WTC11 (cell line): ENCODE measurements around the gene DLGAP4. TPM values are rescaled to one million over a fixed set of nuclear protein-coding genes. Genes with fewer than 3 reads are reported as not detected.
A peak's percentile ranks its signal among the peaks of the same experiment; 100 is the strongest.

Source experiments
- ATAC-seq: fragments of 200-7000 bp; cut with Tn5 transposase; 2 replicates; pipeline ENCODE4 v1.10.0; 2021; ENCODE audit warnings: mild to moderate bottlenecking, moderate library complexity
- CTCF ChIA-PET: fragments of 300-600 bp; sonication (Branson Sonifier 250); formaldehyde crosslinking; loops from one replicate; lab custom pipeline; 2021; ENCODE audit warnings: antibody characterized with exemption; lab: Charles Lee
- POLR2A ChIA-PET: fragments of 350-600 bp; sonication (Branson Sonifier 250); formaldehyde crosslinking; loops from one replicate; lab custom pipeline; 2021; ENCODE audit warnings: antibody characterized with exemption; lab: Charles Lee
- DNase-seq: peaks from one replicate; pipeline ENCODE4 v3.0.0; 2021; ENCODE audit warnings: low spot score
- H3K27ac Mint-ChIP-seq: 2 replicates; pipeline ENCODE4 v1.8.0; 2021; ENCODE audit warnings: mixed read lengths
- H3K27me3 Mint-ChIP-seq: 2 replicates; pipeline ENCODE4 v1.8.0; 2021; ENCODE audit warnings: low read depth, mild to moderate bottlenecking, moderate library complexity, mixed read lengths
- H3K36me3 Mint-ChIP-seq: 2 replicates; pipeline ENCODE4 v1.8.0; 2021; ENCODE audit warnings: mixed read lengths
- H3K4me1 Mint-ChIP-seq: 2 replicates; pipeline ENCODE4 v1.8.0; 2022; ENCODE audit warnings: mixed read lengths
- H3K4me3 Mint-ChIP-seq: 2 replicates; pipeline ENCODE4 v1.8.0; 2021; ENCODE audit warnings: mild to moderate bottlenecking, moderate library complexity, mixed read lengths
- H3K9me3 Mint-ChIP-seq: 2 replicates; pipeline ENCODE4 v1.8.0; 2021; ENCODE audit warnings: mixed read lengths
- ATF6 ChIP-seq: sonication (generic); formaldehyde crosslinking; IDR thresholded peaks from 2 replicates; pipeline ENCODE4 v1.8.1; 2023; ENCODE audit warnings: mild to moderate bottlenecking, missing genetic modification reagents
- ESRRA ChIP-seq: sonication (generic); formaldehyde crosslinking; IDR thresholded peaks from 2 replicates; pipeline ENCODE4 v1.8.1; 2022; ENCODE audit warnings: mild to moderate bottlenecking, missing genetic modification reagents, borderline replicate concordance
- FOXJ3 ChIP-seq: sonication (generic); formaldehyde crosslinking; IDR thresholded peaks from 2 replicates; pipeline ENCODE4 v1.9.0; 2021; ENCODE audit warnings: missing genetic modification reagents, mild to moderate bottlenecking, borderline replicate concordance
- GABPB1 ChIP-seq: sonication (generic); formaldehyde crosslinking; IDR thresholded peaks from 2 replicates; pipeline ENCODE4 v1.8.1; 2023; ENCODE audit warnings: mild to moderate bottlenecking, missing genetic modification reagents
- MLX ChIP-seq: sonication (generic); formaldehyde crosslinking; IDR thresholded peaks from 2 replicates; pipeline ENCODE4 v1.8.1; 2023; ENCODE audit warnings: mild to moderate bottlenecking, missing genetic modification reagents, moderate library complexity
- NFYB ChIP-seq: sonication (generic); formaldehyde crosslinking; conservative IDR thresholded peaks from 2 replicates; pipeline ENCODE4 v1.8.0; 2022; ENCODE audit warnings: low read depth, missing genetic modification reagents
- TEAD4 ChIP-seq: sonication (generic); formaldehyde crosslinking; IDR thresholded peaks from 2 replicates; pipeline ENCODE4 v1.8.0; 2022; ENCODE audit warnings: mild to moderate bottlenecking, missing genetic modification reagents
- ZBTB21 ChIP-seq: sonication (generic); formaldehyde crosslinking; IDR thresholded peaks from 2 replicates; pipeline ENCODE4 v1.8.1; 2023; ENCODE audit warnings: mild to moderate bottlenecking, missing genetic modification reagents, borderline replicate concordance
- ZMAT4 ChIP-seq: fragments of 250-450 bp; sonication (Bioruptor Pico); IDR thresholded peaks from 2 replicates; pipeline ENCODE4 v1.9.0; 2021; ENCODE audit warnings: mild to moderate bottlenecking
- ZNF423 ChIP-seq: fragments of 250-450 bp; sonication (Bioruptor Pico); IDR thresholded peaks from 2 replicates; pipeline ENCODE4 v2.1.2; 2022; ENCODE audit warnings: mild to moderate bottlenecking, moderate library complexity
- total RNA-seq: library from RNA; stranded (reverse); gene quantifications from 3 replicates; pipeline ENCODE4 v1.2.3, GENCODE V29; 2021
- TF ChIP-seq, protein P1 (sequence below): sonication (generic); formaldehyde crosslinking; conservative IDR thresholded peaks from 2 replicates; pipeline ENCODE4 v1.8.1; 2022; ENCODE audit warnings: mild to moderate bottlenecking, missing genetic modification reagents
- TF ChIP-seq, protein P2 (sequence below): sonication (generic); formaldehyde crosslinking; IDR thresholded peaks from 2 replicates; pipeline ENCODE4 v1.8.0; 2022; ENCODE audit warnings: missing genetic modification reagents
- TF ChIP-seq, protein P3 (sequence below): fragments of 250-450 bp; sonication (Bioruptor Pico); IDR thresholded peaks from 2 replicates; pipeline ENCODE4 v1.9.0; 2021; ENCODE audit warnings: mild to moderate bottlenecking
- TF ChIP-seq, protein P4 (sequence below): sonication (generic); formaldehyde crosslinking; IDR thresholded peaks from 2 replicates; pipeline ENCODE4 v1.8.0; 2023; ENCODE audit warnings: missing genetic modification reagents

The DLGAP4 gene
- total RNA-seq, 1 experiment from 2014 or later, result 52.6 TPM

GRCh38 chr20:36303020-36303595 lies 3.0 kb upstream of the DLGAP4 start:
- ATAC-seq (no peak), DNase-seq (no peak)
- Mint-ChIP-seq H3K27ac (no peak overlapping the region), H3K36me3 (no peaks in the 10 kb centered on the region), H3K4me3 (no peak overlapping the region), H3K4me1 (peaks cover 18% of the 10 kb centered on the region), H3K27me3 (peaks cover 34% of the 10 kb centered on the region), H3K9me3 (no peaks in the 10 kb centered on the region)
- POLR2A ChIA-PET, result no interaction called here
- TF ChIP-seq FOXJ3 (CRISPR knock-in tag) (no peak), MLX (no peak), NFYB (CRISPR knock-in tag) (no peak), ZBTB21 (CRISPR knock-in tag) (no peak), ESRRA (no peak), ZMAT4 (CRISPR knock-in tag) (no peak)
- CTCF ChIA-PET, result interaction anchor here (0.6 to 3.8 kb wide), 5 partner anchors 17 to 711 kb away, joined by 3 to 19 read pairs (median 4); no protein-coding TSS in a partner anchor

GRCh38 chr20:36303831-36304230 lies 2.3 kb upstream of the DLGAP4 start:
- H3K4me1 Mint-ChIP-seq, result peaks cover 21% of the 10 kb centered on the region
- POLR2A ChIA-PET, result no interaction called here
- CTCF ChIA-PET, result interaction anchor here (1.8 to 3.8 kb wide), 2 partner anchors 96 to 101 kb away, joined by 9 to 19 read pairs; no protein-coding TSS in a partner anchor
- ATAC-seq (no peak), DNase-seq (no peak)
- no peak overlapping the region for H3K4me3 Mint-ChIP-seq
- H3K36me3 Mint-ChIP-seq, result no peaks in the 10 kb centered on the region
- peaks cover 40% of the 10 kb centered on the region for H3K27me3 Mint-ChIP-seq
- TF ChIP-seq, protein P1, sequence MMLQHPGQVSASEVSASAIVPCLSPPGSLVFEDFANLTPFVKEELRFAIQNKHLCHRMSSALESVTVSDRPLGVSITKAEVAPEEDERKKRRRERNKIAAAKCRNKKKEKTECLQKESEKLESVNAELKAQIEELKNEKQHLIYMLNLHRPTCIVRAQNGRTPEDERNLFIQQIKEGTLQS (CRISPR knock-in tag), result no peak
- TF ChIP-seq, protein P2, sequence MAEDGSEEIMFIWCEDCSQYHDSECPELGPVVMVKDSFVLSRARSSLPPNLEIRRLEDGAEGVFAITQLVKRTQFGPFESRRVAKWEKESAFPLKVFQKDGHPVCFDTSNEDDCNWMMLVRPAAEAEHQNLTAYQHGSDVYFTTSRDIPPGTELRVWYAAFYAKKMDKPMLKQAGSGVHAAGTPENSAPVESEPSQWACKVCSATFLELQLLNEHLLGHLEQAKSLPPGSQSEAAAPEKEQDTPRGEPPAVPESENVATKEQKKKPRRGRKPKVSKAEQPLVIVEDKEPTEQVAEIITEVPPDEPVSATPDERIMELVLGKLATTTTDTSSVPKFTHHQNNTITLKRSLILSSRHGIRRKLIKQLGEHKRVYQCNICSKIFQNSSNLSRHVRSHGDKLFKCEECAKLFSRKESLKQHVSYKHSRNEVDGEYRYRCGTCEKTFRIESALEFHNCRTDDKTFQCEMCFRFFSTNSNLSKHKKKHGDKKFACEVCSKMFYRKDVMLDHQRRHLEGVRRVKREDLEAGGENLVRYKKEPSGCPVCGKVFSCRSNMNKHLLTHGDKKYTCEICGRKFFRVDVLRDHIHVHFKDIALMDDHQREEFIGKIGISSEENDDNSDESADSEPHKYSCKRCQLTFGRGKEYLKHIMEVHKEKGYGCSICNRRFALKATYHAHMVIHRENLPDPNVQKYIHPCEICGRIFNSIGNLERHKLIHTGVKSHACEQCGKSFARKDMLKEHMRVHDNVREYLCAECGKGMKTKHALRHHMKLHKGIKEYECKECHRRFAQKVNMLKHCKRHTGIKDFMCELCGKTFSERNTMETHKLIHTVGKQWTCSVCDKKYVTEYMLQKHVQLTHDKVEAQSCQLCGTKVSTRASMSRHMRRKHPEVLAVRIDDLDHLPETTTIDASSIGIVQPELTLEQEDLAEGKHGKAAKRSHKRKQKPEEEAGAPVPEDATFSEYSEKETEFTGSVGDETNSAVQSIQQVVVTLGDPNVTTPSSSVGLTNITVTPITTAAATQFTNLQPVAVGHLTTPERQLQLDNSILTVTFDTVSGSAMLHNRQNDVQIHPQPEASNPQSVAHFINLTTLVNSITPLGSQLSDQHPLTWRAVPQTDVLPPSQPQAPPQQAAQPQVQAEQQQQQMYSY (CRISPR knock-in tag), result peak; percentile 78
- H3K9me3 Mint-ChIP-seq, result no peaks in the 10 kb centered on the region
- H3K27ac Mint-ChIP-seq, result no peak overlapping the region

DNA sequence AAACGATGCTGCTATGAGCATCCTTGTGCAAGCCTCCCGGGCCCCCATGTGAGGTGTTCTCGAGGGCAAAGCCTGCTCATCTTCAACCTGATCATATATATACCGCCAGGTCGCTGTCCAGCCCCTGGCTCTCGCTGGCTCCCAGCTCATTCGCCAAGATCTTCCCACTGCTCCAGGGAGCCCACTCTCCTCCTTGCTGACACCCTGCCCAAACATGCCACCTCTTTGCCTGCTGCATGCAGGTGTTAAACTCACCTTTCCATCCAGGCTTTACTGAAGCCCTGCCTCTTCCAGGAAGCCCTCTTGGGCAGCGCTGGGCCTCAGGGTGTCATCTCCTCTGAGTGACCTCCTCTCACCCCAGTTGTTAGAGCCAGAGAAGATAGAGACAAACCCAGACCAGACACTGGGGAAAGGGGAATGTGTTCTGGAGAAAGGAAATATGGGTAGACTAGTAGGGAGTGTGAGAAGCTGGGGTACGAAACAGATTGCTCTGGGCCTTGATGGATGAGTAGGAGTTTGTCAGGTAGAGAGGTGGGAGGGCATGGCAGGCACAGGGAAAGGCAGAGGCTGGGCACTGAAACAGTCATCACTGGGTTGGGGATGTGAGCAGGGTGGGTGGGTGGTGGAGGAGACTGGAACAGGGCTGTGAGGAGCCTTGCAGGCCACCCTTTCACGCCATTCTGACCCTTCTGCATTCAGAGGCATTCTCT lies 1.2 kb upstream of the DLGAP4 start:
- CTCF ChIA-PET, result interaction anchor here (0.6 to 3.8 kb wide), 4 partner anchors 58 to 95 kb away, joined by 3 to 19 read pairs (median 3); no protein-coding TSS in a partner anchor
- no peak for ATAC-seq
- POLR2A ChIA-PET, result no interaction called here

More for the DNA sequence above, 1.2 kb upstream of the DLGAP4 start:
- Mint-ChIP-seq H3K4me3 (peak overlapping the region; percentile 72), H3K27ac (no peak overlapping the region)
- TF ChIP-seq, protein P1 (CRISPR knock-in tag), result no peak
- TF ChIP-seq, protein P3, sequence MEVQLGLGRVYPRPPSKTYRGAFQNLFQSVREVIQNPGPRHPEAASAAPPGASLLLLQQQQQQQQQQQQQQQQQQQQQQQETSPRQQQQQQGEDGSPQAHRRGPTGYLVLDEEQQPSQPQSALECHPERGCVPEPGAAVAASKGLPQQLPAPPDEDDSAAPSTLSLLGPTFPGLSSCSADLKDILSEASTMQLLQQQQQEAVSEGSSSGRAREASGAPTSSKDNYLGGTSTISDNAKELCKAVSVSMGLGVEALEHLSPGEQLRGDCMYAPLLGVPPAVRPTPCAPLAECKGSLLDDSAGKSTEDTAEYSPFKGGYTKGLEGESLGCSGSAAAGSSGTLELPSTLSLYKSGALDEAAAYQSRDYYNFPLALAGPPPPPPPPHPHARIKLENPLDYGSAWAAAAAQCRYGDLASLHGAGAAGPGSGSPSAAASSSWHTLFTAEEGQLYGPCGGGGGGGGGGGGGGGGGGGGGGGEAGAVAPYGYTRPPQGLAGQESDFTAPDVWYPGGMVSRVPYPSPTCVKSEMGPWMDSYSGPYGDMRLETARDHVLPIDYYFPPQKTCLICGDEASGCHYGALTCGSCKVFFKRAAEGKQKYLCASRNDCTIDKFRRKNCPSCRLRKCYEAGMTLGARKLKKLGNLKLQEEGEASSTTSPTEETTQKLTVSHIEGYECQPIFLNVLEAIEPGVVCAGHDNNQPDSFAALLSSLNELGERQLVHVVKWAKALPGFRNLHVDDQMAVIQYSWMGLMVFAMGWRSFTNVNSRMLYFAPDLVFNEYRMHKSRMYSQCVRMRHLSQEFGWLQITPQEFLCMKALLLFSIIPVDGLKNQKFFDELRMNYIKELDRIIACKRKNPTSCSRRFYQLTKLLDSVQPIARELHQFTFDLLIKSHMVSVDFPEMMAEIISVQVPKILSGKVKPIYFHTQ (CRISPR knock-in tag), result no peak
- TF ChIP-seq, protein P4, sequence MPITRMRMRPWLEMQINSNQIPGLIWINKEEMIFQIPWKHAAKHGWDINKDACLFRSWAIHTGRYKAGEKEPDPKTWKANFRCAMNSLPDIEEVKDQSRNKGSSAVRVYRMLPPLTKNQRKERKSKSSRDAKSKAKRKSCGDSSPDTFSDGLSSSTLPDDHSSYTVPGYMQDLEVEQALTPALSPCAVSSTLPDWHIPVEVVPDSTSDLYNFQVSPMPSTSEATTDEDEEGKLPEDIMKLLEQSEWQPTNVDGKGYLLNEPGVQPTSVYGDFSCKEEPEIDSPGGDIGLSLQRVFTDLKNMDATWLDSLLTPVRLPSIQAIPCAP (CRISPR knock-in tag), result no peak
- TF ChIP-seq TEAD4 (CRISPR knock-in tag) (no peak), MLX (no peak), ATF6 (no peak), ZNF423 (CRISPR knock-in tag) (no peak), GABPB1 (CRISPR knock-in tag) (no peak)
- TF ChIP-seq, all 79 proteins: peak for 0
- peaks cover 21% of the 10 kb centered on the region for H3K4me1 Mint-ChIP-seq
- no peaks in the 10 kb centered on the region for H3K36me3 Mint-ChIP-seq
- peaks cover 45% of the 10 kb centered on the region for H3K27me3 Mint-ChIP-seq
- no peak for DNase-seq
- no peaks in the 10 kb centered on the region for H3K9me3 Mint-ChIP-seq
